ENCODE results near the gene RECQL5.

Gene RECQL5

DNA sequence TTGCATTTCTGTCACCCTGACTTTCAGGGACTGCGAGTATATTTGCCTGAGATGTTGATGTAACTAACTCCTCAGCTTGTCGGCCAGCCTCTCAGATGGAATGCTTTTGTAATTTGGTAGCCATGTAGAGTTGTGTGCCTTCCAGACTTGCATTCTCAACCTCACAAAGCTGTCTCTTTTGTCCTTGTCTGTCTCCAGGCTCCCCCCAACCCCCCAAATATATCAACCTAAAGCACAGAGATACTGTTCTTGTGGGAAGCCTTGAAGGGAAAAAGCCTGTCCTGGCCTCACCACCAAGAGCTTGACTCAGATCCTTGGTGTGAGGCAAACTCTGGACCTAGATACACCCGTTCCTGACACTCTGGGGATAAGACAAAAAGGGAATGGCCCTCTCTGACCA, 18.5 kb upstream of the RECQL5 start:
- DNase-seq, result no peak

DNA sequence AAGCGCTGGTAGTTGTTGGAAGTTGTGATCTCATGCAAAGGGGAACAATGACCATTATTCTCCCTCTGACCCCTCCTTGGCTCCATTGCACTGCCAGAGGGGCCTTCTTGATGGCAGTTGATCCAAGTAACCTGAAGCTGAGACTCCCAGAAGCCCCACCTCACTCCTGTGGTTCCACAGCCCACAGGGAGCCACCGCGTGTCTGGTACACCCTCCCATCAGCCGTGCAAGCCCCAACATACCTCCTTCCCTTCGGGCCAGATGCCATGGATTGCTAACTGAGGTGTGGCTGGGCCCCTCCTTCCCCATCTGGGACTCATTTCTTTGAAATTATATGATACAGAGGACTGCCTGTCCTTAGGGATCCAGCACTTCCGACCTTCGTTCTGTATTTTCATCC, 18.0 kb upstream of the RECQL5 start:
- no peak for DNase-seq

DNA sequence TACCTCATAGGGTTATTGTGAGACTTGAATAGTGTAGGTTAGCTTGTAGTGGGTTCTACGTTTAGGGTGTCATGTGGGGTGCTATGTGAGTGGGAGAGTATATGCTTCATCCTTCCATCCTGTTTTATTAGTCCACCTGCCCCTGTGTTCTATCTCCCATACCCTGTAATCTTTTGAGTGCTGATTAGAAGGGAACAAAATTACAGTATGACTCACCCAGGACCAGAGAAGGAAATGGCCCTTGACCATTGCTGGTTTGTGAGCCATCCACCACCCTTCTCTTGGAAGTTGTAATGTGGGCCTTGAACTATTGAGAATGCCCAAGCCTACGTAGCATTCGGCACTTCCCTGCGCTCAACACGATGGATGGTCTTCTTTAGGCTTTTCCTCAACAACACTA, 17.3 kb upstream of the RECQL5 start:
- DNase-seq, result no peak

DNA sequence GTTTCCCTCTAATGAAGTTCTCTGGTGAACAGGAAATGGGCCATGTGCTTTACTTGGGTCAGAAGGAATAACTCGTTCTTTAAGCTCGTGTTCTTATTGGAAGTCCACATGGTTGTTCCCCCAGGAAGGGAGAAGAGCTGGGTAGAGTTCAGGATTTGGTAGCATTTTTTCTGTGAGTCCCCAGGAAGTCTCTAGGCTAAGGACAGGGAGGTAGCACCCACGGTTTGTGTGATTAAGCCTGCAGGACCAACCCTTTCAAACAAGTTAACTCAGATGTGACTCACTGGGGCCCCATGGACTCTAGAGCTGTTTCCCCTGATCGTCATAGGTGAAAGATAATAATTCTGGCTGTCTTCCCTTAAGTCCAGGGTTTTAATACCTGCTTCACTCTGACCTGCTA, 16.6 kb upstream of the RECQL5 start:
- no peak for DNase-seq

DNA sequence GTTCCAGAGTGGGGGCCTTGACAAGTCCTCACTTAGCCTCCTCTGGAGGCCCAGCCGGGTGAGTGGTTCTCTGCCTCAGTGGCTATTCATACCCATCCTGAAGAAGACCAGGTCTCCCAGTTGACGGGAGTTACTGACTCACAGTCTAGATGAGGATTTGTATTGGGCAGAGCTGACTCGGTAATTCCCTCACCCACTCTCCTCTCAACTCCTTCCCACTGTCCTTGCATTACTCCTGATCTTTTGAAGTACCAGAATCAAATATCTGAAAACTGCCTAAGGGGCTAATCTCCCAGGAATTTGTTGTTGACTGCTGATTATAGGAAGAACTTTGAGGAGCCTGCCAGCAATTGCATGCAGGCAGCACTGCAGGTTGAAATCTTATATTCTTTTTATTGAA, 14.3 kb upstream of the RECQL5 start:
- DNase-seq, result no peak

DNA sequence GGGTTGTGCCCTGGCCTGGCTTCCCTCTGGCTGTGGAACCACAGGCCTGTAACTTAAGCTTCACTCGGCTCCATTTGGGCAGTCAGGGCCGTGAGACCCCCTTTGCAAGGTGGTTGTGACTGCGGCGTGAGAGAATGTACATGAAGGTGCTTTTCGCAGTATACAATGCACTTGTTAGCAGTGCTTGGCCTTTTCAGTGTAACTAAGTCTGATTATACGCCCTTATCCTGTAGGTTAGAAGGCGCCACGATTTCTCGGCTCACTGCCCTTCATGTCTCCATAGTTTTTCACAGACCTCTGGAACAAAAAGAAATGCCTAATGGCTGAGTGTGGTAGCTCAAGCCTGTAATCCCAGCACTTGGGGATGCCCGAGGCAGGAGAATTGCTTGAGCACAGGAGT, 13.5 kb upstream of the RECQL5 start:
- DNase-seq, result no peak

DNA sequence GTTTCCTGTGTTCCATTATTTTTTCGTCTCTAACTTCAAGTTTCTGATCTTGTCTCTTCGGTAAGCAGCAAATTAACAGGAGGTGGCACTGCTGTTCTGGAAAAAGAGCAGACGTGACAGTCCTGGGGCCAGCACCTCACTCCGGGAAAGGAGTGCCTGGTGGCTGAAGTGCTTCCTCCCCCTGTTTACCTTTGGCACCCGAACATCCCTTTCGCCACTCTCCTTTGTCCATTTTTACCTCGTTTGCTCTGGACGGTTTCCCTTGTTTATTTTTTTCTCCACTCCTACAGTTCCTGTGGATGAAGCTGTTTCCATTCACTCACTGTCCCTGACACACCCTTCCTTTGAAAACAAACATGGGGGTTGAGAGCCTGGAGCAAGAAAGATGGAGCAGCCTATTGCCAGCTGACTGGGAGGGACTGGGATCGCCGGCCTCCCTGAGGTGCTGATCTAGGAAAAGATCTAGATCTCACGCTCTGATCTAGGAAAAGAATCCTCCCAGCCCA, 12.8 kb upstream of the RECQL5 start:
- no peak for DNase-seq

DNA sequence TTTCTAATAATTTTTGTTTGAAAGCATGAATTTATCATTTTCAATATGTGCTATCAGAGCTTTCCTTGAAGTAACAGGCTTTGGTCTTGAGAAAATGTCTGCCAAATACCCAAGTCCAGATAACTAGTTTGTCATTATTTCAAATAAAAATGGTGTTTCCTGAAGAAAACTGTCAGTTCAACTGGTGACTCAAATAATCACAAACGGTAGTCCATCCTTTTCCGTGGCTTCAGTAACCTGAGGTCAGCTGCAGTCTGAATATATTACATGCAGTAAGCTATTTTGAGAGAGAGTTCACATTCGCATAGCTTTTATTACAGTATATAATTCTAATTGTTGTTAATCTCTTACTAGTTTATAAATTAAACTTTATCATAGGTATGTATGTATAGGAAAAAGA, 9.5 kb upstream of the RECQL5 start:
- no peak for DNase-seq

DNA sequence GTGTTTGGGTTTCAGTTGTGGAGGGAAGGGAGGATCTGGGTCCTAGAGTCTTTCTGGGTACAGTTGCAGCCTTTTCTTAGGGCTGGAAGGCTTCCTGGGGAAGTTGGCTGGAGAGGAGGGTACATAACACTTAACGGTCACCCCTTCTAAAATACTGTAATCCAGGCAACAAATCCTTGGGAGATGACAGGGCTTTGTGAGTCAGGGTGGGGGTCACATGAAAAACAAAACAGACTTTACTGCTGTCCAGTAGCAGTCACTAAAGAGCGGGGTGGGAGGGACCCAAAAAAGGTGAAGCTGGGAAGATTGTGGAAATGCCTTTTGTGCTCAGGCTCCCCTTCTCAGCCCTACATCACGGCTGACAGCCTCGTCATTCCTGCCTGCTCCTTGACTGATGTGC, 6.5 kb upstream of the RECQL5 start:
- DNase-seq, result no peak

DNA sequence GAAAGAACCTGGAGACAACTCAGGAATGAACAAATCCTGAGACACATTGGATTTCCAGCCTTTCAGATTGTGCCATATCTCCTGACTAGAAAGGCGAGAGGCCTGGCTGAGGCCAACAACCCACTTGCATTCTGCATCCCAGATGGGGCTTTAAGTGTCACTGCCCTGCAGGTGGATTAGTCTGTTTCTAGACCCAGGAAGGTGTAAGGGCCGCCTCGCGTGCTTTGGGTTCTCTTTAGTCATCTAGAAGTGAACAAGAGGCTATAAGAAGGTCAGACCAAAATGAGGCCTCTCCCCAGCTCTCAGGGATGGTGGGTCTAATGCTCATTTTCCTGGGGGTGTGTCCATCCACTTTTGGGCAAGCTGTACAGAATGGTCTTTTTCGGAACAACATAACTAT, 5.1 kb upstream of the RECQL5 start:
- no peak for DNase-seq

DNA sequence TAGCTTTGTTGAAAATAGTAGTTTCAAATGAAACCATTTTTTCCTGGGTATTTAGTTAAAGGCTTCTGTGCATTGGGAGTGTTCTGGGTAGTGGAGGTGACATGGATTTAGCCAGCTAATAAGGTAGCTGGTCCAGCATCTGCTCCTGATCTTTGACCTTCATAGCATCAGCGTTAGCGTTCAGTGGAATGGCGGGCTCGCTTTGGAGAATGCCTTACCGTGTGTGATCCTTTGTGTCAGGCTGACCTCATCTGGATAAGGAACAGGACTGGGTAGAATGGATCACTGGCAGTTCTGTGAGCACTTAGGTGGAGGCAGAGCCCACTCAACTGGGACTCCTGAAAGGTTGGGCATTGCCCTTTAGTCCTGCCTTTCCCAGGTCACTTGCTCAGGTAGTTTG, 3.9 kb upstream of the RECQL5 start:
- DNase-seq, result no peak

DNA sequence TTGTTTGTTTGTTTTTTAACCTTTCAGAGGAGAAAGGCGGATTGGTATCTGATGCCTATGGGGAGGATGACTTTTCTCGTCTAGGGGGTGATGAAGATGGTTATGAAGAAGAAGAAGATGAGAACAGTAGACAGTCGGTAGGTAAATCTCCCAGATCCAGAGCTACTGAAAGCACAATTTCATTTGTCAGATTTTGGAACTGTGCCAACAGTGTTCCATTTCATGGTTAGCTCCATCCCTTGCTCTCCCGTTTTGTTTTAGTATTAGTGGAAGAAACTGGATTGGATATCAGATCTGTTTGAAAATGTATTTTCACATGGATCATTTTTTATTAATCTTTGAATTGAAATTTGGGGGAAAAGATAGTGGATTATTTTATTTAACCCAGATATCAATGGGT, 1.5 kb upstream of the RECQL5 start:
- no peak for DNase-seq

DNA sequence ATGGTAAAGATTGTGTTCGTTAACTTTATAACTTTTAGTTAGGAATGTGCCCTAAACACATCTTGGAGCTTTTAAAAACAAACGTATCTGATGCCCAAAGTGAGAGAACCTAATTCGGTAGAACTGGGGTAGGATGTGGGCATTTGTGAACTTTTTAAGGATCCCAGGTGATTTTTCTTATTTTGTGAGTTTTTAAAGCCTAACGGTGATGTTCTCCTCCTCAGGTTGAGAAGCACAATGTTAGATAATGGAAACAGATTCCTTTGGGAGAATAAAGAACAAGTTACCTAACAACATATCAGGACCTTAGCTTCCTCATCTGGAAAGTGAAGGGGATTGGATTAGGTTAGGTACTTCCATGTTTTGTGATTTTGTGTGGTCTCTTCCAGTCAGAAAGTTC, 871 bp upstream of the RECQL5 start:
- DNase-seq, result no peak

DNA sequence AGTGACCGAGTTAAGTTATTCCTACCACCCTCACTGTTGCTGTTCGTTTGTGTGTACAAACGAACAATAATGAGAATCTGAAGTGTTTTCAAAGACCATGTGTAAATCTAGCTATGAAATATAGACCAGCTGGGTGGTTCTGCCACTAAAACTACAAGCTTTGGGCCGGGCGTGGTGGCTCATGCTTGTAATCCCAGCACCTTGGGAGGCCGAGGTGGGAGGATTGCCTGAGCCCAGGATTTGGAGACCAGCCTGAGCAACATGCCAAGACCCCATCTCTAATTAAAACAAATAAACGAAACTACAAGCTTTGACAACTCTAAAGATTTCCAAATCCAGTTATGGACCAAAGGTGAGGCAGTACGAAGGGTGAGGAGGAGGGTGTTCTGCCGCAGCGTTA, 973 bp downstream of the RECQL5 start:
- no peak for DNase-seq

DNA sequence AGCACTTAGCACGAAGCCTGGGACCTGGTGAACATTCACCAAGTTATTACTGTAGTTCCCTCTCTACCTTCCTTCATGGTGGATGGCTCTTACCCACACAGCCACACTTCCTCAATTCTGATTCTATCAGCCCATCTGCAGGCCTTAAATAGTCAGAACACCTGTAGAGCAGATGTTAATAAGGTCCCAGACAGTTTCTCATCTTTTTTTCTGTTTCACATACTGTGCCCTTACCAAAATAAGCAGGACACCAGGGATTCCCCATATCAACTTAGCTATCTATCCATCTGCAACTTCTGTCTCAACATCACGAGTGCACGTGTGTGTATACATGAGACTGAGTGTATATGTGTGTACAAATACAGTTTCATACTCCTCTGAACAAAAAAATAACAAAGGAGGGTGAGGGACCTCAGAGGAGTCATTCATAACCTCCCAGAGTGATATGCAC, 2.8 kb downstream of the RECQL5 start:
- DNase-seq, result no peak

DNA sequence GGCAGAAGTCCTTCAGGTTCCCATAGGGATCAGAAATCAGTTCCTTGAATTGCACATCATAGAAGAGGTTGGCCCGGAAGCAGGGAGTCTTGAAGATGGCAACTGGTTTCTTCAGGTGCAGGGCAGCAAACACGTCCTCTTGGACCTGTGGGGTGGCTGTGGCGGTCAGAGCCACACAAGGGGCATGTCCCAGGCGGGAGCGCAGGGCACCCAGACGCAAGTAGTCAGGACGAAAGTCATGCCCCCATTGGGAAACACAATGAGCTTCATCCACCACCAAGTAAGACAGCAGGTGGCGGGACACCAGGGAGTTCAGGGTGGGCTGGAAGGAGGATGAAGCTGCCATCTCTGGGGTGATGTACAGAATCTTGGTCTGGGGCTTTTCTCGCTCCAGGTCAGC, 4.4 kb downstream of the RECQL5 start:
- no peak for DNase-seq

DNA sequence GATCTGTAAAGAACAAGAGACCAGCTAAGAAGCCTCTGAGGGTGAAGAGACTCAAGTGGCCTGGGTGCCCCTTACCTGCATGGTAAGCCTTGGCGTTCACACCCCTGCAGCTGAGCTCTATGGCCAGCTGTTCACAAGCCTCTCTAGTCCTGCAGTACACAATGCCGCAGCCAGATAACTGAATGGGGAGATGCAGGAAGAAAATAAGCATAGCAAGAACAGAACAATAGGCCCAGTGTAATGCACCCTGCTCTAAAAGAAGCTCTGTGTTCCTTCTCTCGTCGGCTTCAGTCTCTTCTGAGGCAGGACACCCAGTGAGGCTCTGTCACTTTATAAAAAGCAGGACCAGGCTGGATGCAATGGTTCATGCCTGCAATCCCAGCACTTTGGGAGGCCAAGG, 5.4 kb downstream of the RECQL5 start:
- no peak for DNase-seq

DNA sequence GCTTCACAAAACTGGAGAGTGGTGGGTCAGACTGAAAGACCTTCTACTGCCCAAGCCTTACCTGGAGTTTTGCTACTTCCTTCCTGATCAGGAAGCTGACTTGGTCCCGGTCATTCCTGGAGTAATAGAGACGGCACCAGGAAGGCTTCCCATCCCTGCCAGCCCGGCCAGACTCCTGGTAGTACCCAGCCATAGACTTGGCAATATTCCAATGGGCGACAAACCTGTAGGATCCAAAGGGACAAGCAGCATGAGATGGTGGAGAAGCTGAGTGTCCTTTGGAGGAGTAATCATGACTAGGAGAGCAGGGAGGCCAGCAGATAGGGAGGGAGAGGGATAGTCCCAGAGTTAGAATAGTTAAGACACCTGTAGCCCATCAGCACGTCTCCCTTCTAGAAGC, 8.7 kb downstream of the RECQL5 start:
- no peak for DNase-seq

DNA sequence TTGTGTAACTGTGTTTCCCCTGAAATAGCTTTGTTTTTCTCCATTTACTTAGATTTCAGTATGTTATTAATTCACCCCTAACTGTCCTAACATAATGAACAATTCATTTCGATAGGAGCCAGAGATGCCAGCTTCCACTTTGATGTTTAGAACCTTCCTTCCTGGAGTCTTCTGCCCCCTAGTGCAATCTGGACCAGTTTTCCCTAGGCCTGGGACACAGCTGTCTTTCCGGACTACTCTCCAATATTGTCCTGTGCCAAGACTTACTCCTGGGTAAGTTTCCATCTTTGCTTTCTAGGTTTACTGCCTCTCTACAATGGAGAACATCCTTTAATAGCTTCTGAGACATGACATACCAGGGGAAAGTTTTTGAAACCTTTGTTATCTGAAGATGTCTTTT, 12.8 kb downstream of the RECQL5 start:
- no peak for DNase-seq

DNA sequence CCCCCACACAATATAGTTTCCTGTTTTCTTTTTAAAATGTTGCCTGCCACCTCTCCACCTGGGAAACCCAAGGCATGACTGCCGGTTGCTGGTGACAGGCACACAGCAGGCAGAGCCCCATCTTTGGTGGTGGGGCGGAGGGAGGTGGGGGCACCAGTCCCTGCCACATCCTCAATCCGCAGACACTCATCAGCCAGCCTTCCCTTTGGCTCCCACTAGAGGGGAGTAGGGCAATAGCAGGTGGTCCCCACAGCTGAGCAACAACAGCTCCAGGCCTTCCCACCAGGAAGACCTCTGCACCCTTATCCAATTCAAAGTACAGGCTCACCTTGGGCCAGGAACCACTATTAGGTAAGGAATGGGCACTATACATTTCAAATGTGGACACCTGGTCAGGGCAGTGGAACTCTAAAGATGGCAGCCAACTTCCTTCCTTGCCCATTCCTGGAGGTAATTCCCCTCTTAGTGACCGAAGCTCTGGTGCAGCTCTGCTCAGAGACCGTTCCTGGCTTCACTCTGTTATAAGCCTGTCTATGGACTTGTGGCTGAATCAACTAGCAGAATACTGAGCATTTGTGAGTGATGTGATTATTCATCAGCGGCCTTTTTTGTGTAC, 13.9 kb downstream of the RECQL5 start:
- DNase-seq, result no peak

DNA sequence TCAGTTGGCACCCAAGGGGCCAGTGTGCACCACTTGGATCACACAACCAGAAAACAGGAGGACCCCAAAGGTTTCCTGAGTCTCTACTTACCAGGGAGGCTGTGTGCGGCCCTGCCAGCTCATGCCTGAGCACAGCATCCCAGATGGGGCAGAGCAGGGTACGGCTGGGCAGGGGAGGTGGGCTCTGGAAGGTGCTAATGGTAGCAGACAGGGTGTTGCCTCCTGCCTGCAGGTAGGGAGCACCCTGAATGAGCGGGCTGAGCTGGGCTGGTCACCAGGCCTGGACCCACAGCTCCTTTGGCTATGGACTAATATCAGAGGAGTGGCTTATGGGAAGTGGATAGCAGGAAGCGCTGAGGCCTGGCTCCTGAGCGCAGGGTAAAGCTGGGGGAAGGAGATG, 14.6 kb downstream of the RECQL5 start:
- no peak for DNase-seq

DNA sequence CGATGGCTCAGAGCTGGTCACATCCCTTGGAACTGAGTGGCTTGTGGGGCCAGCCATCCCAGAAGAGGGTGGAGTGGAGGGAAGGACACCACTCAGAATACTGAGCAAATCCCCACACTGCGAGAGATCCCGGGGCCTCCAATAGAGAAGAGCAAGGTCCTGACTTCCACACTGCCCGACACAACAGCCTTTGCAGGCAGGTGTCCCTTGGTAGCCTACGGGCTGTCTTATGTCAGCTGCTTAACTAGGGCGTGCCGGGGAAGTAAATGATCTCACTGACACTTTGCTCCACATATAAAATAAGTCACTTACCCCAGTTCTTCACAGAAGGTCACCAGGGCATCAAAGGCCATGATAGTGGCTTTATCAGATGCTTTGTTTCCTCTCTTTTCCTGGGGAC, 16.1 kb downstream of the RECQL5 start:
- no peak for DNase-seq

DNA sequence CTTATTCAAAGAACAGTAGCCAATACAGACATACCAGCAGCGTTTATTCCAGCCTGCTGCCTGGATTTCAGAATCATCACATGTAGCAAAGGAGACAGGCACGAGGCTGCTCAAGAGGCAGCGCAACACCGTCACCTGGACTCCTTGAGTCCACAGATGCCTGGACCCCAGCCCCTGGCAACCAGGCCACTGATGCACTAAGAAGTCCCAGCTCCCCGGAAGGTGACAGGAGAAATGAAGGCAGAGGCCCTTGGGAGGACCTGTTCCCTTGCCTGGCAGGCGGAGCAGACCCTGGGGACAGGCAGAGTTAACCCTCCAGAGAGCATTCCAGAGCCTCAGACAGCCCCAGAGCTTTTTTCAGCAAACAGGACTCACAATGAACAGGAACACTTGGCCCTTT, 17.3 kb downstream of the RECQL5 start:
- no peak for DNase-seq

DNA sequence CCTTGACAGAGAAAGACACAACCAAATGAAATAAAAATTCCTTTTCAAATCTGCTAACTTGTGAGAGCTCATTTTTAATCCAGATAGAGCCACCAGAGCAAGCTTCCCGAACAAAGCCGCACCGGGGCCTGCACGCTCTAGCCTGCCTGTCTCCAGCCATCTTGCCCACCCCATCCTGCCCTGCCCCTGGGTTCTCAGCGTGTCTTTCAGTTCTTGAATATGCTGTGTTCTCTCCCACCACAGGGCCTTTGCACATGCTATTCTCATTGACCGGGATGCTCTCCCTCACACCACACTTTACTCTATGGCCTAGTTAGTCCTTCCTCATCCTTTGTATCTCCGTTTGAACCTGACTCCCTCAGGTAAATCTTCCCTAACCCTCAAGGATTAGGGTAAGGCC, 19.0 kb downstream of the RECQL5 start:
- DNase-seq, result no peak

DNA sequence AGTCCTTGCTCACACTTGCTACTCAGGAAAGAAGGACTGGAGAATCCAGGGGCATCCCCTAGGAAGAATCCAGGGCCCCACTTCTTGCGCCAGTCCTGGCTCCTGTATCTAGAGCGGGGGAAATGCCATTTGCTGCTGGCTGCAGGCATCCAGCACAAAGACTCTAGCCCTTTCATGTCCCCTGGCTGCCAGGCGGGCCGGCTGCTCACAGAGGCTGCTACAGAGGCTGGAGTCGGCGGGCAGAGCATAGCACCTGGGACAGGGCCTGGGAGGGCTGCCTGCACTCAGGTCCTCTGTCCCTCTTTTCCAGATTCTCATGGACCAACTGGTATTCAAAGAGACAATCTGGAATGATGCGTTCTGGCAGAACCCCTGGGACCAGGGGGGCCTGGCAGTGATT, 19.9 kb downstream of the RECQL5 start:
- DNase-seq, result no peak

DNA sequence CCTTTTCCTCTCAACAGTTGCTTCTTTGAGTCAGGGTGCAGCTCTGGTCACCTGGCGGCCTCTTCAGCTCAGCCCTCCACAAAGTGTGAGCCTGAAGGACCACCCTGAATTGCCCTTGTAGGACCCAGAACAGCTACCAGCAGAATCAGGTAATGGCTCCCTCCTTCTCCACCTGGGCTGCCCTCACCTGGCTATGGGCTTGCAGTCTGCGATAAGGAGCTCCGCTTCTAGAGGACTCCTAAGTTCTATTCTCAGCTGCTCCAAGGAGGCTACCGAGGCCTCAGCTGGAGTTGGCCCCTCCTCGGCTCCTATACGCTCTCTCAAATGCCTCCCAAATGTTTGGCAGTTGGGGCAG, 20.3 kb downstream of the RECQL5 start:
- no peak for DNase-seq
